ENCODE measurements around the gene YKT6.

DNA sequence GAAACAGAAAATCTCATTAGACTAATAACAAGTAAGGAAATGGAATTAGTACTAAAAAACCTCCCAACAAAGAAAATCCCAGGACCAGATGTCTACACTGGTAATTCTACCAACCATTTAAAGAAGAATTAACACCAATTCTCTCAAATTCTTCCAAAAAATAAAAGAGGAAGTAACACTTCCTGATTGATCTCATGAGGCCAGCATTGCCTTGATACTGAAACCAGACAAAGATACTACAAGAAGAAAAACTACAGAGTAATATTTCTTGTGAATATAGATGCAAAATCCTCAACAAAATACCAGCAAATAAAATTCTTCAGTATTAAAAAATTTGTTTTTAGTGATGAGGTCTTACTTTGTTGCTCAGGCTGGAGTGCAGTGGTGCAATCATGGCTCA, 32.9 kb upstream of the YKT6 start:
- TF ChIP-seq, protein P1, sequence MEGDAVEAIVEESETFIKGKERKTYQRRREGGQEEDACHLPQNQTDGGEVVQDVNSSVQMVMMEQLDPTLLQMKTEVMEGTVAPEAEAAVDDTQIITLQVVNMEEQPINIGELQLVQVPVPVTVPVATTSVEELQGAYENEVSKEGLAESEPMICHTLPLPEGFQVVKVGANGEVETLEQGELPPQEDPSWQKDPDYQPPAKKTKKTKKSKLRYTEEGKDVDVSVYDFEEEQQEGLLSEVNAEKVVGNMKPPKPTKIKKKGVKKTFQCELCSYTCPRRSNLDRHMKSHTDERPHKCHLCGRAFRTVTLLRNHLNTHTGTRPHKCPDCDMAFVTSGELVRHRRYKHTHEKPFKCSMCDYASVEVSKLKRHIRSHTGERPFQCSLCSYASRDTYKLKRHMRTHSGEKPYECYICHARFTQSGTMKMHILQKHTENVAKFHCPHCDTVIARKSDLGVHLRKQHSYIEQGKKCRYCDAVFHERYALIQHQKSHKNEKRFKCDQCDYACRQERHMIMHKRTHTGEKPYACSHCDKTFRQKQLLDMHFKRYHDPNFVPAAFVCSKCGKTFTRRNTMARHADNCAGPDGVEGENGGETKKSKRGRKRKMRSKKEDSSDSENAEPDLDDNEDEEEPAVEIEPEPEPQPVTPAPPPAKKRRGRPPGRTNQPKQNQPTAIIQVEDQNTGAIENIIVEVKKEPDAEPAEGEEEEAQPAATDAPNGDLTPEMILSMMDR (IDR thresholded peaks at IDR 0.05; ENCODE audit: low read depth, low read length, poor library complexity, severe bottlenecking): no peak
- TF ChIP-seq EZH2phosphoT487 (IDR thresholded peaks at IDR 0.05; ENCODE audit: borderline replicate concordance, low read length): no peak

Data from DOHH2 (cell line).